Activated CD4-positive, CD25-positive, alpha-beta regulatory T cell treated with anti-CD3 and anti-CD28 coated beads, Interleukin-2, amount 50 U/mL, for 16 hours (primary cell): ENCODE measurements around the gene ATXN7L3.
A peak's percentile ranks its signal among the peaks of the same experiment; 100 is the strongest.
"Not testable (repeated sequence)": the region's sequence is repeated elsewhere in the genome, so short reads cannot be mapped to it uniquely, and the experiment has no call there.

Experiments
- DNase-seq: peaks from one replicate; pipeline ENCODE4 v3.0.0-alpha.2; 2020; ENCODE audit warnings: low read depth, low spot score

Gene ATXN7L3

DNA sequence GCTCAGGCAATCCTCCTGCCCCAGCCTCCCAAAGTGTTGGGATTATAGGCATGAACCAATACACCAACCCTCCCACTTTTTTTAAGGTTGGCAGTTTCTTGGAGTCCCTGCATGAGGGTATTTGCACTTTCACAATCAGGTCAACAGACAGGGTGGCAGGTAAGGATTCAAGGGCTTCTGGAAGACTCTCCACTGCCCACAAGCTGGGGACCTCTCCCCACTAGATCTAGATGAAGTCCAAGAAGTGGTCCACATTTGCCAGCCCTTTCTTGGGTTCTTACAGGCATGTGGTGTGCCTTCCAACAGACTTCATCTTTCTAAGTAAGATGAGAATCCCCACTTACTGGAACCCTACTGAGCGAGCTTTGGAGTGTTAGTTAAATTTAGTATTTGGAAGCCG, 25.3 kb downstream of the ATXN7L3 start:
- no peak for DNase-seq

DNA sequence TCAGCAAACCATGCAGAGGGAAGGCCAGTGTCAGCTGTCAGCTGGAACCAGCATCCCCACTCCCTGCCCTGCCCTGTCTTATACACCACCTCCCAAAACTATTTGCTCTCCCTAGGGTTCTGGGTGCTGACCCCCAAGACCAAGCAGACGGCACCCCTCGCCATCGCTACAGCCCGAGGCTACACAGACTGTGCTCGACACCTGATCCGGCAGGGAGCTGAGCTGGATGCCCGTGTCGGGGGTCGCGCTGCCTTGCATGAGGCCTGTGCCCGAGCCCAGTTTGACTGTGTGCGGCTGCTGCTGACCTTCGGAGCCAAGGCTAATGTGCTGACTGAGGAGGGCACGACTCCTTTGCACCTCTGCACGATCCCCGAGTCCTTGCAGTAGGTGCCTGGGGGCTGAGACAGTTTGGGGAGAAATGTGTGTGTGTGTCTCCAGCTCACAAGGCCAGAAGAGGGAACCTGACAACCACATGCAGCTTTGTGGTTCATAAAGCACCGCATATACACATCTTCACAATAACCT, 27.7 kb downstream of the ATXN7L3 start:
- no peak for DNase-seq

DNA sequence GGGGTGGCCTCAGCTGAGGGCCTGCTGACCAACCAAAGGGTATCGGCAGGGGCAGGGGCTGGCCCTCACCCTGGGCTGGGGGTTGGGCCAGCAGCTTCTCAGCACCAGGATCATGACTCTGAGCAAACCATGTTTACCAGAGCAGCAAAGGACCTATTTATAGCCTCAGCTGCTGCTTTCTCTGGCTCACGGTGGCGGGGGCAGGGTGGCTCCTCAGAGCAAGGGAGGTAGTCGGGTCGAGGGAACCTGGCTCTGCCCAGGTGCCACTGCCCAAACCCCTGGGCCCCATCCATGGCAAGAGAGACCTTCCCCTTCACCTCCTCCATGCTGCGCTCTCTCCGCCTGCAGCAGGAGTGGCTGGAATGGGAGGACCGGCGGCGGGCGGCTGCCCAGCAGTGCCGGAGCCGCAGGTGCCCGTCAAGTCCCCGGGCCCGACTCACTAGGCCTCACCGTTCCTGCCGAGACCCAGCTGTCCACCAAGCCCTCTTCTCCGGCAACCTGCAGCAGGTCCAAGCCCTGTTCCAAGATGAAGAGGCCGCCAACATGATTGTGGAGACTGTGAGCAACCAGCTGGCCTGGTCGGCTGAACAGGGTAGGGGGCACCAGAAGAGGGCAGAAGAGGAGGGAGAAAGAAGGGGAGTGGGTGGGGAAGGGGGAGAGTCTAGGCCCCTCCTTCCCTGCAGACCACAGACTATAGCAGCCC, 29.0 kb downstream of the ATXN7L3 start, which contains the start of gene ASB16:
ASB16 (plus strand) TSS at position 206 of the 703 bp plus-strand sequence; CDS start at position 292, 86 bp downstream.
- DNase-seq, result no peak

DNA sequence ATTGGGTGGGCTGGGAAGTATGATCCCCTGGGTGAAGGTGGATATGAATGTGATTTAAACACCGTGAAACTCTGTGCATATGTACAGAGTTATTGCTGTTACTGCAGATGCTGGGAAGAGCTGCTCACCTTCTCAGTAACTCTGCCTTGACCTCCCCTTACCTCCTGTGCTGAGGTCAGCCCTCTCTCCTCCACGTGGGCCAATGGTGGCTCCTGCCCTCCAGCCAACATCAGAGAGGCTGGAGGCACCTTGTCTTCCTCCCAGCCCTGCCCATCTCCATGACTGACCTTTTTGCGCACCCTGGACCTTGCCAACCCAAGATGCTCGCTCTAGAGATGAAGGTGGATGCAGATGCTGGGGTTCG, 29.6 kb downstream of the ATXN7L3 start:
- no peak for DNase-seq

DNA sequence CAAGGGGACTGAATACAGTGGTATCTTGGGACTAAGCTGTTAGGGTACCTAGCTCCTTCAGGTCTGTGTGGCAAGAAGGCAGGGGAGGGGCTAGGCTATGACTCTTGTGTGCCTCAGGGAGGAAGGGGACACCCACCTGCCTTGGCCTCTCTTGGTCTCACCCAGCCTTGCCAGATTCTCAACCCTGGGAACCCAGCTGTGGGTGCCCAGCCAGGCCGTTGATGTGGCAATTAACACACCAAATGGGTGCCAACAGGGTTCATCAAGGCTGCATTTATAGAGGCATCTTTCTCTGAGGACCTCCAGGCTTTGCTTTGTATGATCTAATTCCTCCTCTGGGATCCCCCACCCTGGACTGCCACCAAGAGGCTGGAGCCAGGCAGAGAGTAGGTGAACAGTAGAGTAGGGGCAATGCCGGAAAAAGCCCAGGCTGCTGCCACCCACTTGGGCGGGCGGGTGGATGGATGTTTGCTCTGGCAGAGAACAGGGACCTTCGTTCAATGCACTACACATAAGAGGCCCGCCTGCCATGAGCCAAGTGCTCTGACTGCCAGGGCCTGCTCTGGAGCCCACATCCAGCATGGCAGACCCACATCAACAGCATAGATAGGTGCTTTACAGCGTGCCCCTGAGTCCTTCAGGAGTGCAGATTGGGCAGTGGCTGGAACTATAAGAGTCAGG, 32.4 kb downstream of the ATXN7L3 start:
- no peak for DNase-seq

DNA sequence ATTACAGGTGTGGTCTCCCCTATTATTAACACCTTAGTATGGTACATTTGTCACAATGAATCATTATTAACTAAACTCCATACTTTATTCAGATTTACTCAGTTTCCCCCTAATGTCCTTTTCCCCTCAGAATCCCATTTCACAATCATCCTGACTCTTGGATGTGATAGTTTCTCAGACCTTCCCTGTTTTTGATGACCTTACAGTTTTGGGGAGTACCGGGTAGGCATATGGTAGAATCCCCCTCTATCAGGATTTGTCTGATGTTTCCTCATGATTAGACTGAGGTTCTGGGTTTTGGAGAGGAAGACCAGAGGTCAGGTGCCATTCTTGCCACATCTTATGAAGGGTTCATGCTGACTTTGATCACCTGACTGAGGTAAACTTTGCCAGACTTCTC, 35.2 kb downstream of the ATXN7L3 start:
- no peak for DNase-seq

DNA sequence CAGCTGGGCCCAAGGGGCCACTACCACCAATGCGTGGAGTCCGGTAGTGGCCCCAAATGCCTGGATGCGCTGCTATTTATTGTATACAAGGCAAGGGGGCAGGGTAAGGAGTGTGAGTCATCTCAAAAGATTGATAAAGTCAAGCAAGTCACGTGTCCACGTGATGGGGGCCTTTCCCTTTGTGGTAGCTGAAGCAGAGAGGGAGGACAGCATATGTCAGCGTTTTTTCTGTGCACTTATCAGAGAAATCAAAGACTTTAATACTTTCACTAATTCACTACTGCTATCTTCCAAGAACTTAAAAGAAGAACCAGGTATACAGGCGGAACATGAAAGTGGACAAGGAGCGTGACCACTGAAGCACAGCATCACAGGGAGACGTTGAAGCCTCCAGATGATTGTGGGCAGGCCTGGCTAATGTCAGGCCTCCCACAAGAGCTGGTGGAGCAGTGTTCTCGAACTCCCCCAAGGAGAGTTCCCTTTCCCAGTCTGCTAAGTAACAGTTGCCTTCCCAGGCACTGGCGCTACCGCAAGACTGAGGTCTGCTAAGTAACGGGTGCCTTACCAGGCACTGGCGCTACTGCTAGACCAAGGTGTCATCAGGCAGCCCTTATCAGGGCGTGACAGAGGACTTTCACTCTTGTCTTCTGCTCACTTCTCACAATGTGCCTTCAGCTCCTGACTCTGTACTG, 40.0 kb downstream of the ATXN7L3 start:
- DNase-seq, result peak; percentile 44

DNA sequence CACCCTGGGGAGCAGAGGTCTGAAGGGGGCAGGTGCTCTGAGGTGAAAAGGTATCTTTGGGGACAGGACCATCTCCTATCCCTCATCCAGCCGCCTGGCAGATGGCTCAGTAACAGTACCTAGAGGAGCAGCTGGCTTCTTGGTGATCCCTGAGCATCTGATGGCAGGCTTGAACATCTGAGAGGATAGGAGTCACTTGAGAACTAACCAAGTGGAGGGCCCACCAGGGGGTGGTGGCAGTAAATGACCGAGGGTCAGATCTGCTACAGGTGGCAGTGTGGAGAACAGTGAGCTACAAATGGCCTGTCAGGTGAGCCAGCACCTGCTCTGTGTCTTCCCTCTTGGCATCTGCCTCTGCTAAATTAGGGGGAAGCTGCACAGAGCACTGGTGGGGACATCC, 44.2 kb downstream of the ATXN7L3 start:
- DNase-seq, result no peak

DNA sequence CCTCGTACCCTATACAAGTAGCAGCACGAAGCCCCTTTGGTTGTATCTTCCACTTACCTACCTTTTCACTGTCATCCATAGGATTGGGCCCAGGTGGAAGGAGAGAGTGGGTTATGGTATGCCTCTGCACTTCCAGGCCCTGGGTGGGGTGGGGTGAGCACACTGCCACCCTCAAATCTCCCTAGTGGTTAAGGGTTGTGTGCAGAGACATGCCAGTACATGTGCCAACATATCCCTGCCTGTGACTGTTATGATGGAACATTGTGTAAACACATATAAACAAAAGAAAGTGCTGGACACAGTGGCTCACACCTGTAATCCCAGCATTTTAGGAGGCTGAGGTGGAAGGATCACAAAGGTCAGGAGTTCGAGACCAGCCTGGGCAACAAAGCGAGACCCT, 46.8 kb downstream of the ATXN7L3 start:
- DNase-seq, result no peak

DNA sequence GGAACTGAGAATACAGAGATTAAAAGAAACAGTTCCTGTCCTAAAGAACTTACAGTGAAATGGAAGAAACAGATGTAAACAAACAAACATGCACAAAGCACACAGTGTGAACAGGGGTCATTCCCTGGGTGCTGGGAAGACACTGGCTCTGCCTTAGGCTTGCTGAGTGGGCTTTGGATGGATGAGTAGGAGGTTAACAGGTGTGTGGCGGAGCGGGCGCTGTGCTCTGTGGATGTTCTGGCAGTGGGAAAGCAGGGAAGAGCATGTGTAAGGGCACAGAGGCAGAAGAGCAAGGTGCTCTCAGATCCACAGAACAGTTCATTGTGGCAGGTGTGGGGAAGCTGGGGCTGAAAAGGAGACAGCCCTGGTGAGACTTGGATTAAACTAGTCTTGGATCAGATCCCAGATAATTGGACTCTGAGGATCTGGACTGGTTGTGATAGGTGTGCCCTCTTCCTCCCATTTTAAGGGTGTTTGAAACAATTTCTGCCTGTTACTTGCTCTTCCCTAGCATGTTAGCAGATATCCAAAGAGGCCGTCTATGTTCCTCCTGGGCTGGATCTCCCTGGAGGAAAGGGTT, 49.8 kb downstream of the ATXN7L3 start:
- no peak for DNase-seq

DNA sequence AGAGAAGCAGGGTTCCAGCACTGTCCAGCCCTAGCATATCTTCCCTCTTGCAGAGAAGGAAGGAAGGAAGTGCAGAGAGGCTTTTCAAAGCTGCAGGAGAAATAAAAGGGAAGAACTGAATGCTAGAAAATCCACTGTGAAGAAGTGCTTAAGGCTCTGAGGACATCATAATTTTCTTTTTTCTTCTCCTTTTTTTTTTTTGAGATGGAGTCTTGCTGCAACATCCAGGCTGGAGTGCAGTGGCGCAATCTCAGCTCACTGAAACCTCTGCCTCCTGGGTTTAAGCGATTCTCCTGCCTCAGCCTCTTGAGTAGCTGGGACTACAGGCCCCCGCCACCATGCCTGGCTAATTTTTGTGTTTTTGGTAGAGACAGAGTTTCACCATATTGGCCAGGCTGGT, 50.6 kb downstream of the ATXN7L3 start:
- DNase-seq, result not testable (repeated sequence)

DNA sequence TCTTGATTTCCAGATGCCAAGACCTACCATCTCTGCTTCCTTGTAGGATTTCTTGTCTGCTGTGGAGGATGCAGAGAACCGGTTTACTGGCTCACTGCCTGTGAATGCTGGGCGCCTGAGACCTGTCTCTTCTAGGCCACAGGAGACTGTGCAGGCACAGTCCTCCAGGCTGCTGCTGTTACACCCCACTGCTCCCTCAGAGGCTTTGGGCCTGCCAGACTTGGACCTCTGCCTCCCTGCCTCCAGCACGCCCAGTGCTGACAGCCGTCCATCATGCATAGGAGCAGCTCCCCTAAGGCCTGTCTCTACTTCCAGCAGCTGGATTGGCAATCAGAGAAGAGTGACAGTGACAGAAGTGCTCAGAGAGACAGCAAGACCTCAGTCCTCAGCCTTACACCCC, 51.9 kb downstream of the ATXN7L3 start:
- no peak for DNase-seq

DNA sequence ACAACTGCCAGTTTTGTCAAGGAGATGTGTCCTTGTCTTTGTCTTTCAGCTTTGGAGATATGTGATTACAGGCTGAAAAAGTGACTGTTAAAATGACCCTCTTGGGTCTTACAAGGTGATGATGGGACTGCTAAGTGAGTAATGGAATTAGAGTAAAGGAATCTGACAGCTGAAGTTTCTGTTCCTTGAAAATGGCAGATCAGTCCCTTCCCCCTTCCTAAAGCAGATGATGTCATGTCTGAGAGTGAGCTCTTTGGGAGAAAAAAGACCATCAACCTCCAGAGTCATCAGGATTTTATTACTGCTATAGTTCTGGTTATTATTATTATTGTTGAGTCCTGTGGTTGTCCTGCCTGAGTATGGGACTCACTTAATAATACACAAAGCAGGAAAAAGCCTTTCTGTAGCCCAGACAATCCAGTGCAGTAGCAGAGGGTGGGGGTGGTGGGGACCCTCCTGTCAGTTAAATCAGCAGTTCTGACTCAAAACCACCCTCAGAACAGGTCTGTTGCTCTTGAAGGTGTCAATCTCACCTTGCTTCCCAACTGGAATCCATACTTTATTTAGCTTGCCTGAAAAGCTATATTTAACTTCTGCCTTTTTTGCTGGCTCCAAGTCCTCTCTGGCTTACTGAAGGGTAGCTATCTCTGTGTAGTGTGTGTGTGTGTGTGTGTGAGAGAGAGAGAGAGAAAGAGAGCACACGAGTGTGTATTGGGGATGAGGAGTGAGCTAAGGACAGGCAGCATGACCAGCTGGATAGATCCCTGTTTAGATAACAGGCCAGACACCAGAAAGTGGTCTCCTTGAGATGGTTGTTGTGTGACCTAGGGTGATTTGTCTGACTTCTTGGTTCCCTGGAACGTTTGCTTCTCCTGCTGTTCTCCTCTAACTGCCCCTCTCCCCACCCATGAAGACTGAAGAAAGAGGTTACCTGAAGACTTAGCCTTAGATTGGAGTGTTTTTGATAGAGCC, 53.0 kb downstream of the ATXN7L3 start:
- DNase-seq, result no peak

DNA sequence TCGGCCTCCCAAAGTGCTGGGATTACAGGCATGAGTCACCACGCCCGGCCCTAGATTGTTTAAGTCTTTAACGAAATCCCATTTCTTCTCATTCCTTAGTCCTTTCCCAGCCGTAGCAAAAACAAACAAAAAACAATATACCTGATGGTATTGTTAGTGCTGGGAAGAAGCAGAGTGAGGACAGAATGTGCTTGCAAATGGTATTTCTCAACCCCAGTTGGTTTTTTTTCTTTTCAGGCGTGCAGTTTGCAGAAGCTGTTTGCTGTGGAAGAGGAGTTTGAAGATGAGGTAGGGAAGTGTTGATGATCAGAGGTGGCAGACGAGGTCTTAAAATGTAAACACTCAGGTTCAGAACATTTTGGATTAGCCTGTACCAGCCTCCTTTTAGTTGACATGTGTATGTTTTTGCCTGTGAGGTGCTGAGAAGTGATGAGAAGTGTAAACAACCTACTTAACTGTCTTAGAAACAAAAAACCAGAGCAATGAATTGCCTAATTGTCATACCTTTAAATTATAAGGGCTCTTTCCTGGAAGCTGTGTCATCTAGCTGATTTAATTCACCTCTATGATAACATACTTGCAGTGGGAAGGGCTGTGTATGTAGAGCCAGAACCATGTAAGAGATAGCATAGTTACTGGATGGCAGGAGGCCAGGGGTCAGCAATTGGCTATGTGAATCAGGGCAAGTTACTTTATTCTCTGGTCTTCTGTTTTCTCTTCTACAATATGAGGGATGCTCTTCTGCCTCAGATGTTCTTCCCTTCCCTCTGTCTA, 54.5 kb downstream of the ATXN7L3 start:
- no peak for DNase-seq

DNA sequence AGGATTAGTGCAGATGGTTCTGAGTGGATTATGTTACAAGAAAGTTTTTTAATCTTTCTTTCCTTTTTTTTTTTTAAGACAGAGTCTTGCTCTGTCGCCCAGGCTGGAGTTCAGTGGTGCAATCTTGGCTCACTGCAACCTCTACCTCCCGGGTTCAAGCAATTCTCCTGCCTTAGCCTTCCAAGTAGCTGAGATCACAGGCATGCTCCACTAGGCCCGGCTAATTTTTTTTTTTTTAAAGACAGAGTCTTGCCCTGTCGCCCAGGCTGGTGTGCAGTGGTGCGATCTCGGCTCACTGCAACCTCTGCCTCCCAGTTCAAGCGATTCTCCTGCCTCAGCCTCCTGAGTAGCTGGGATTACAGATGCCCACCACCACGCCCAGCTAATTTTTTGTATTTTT, 55.8 kb downstream of the ATXN7L3 start:
- not testable (repeated sequence) for DNase-seq
